Neural progenitor cell (in vitro differentiated cells): Measurements from ENCODE around the gene GNB1. TPM values are rescaled to one million over a fixed set of nuclear protein-coding genes. Genes with fewer than 3 reads are reported as not detected.
A peak's percentile ranks its signal among the peaks of the same experiment; 100 is the strongest.

Source experiments
- DNase-seq: peaks from one replicate; pipeline ENCODE4 v3.0.0-alpha.2; 2016; ENCODE audit warnings: low spot score
- H2AFZ ChIP-seq: fragments of 200-600 bp; sonication (generic); replicated peaks from 2 replicates; pipeline ENCODE4 v1.6.1; 2016; ENCODE audit warnings: antibody characterized with exemption
- H3F3A ChIP-seq: fragments of 200-600 bp; sonication (generic); 2 replicates; pipeline ENCODE4 v1.6.1; 2016; ENCODE audit warnings: antibody characterized with exemption, low read depth
- H3K27ac ChIP-seq: fragments of 200-600 bp; sonication (generic); 2 replicates; pipeline ENCODE4 v1.5.1; 2016; ENCODE audit warnings: mild to moderate bottlenecking
- H3K27me3 ChIP-seq: fragments of 200-600 bp; sonication (generic); 2 replicates; pipeline ENCODE4 v1.6.1; 2016; ENCODE audit warnings: mild to moderate bottlenecking, moderate library complexity
- H3K36me3 ChIP-seq: fragments of 200-600 bp; sonication (generic); 2 replicates; pipeline ENCODE4 v1.5.1; 2016
- H3K4me1 ChIP-seq: fragments of 200-600 bp; sonication (generic); 2 replicates; pipeline ENCODE4 v1.6.1; 2016; ENCODE audit warnings: mixed run types
- H3K4me2 ChIP-seq: fragments of 200-600 bp; sonication (generic); 2 replicates; pipeline ENCODE4 v1.6.1; 2016
- H3K4me3 ChIP-seq: fragments of 200-600 bp; sonication (generic); 2 replicates; pipeline ENCODE4 v1.5.1; 2016
- H3K79me2 ChIP-seq: fragments of 200-600 bp; sonication (generic); 2 replicates; pipeline ENCODE4 v1.6.1; 2016; ENCODE audit warnings: low read depth
- H3K9ac ChIP-seq: fragments of 200-600 bp; sonication (generic); 2 replicates; pipeline ENCODE4 v1.6.1; 2016
- H3K9me3 ChIP-seq: fragments of 200-600 bp; sonication (generic); 2 replicates; pipeline ENCODE4 v1.5.1; 2016; ENCODE audit warnings: low read depth
- H4K20me1 ChIP-seq: fragments of 200-600 bp; sonication (generic); 2 replicates; pipeline ENCODE4 v1.6.1; 2016; ENCODE audit warnings: low read depth
- H3K27ac Mint-ChIP-seq: 3 replicates; pipeline ENCODE4 v1.8.0; 2021; ENCODE audit warnings: mixed read lengths
- H3K27me3 Mint-ChIP-seq: 2 replicates; pipeline ENCODE4 v1.8.0; 2022; ENCODE audit warnings: low read depth, mild to moderate bottlenecking, inconsistent platforms, moderate library complexity, mixed read lengths; ENCODE audit not compliant: insufficient read depth
- H3K36me3 Mint-ChIP-seq: 3 replicates; pipeline ENCODE4 v1.8.0; 2021; ENCODE audit warnings: mixed read lengths
- H3K4me1 Mint-ChIP-seq: 3 replicates; pipeline ENCODE4 v1.8.0; 2021; ENCODE audit warnings: mixed read lengths
- H3K4me3 Mint-ChIP-seq: 3 replicates; pipeline ENCODE4 v1.8.0; 2021; ENCODE audit warnings: mild to moderate bottlenecking, moderate library complexity, mixed read lengths
- H3K9me3 Mint-ChIP-seq: 3 replicates; pipeline ENCODE4 v1.8.0; 2020; ENCODE audit warnings: mixed read lengths
- CTCF ChIP-seq: fragments of 200-600 bp; sonication (generic); IDR thresholded peaks from 2 replicates; pipeline ENCODE4 v1.5.1; 2017; ENCODE audit warnings: antibody characterized with exemption, mild to moderate bottlenecking
- EZH2 ChIP-seq: fragments of 200-600 bp; sonication (generic); IDR thresholded peaks from 2 replicates; pipeline ENCODE4 v1.6.1; 2017; ENCODE audit warnings: antibody characterized with exemption, mild to moderate bottlenecking, moderate library complexity
- EZH2phosphoT487 ChIP-seq: fragments of 200-600 bp; sonication (generic); IDR thresholded peaks from 2 replicates; pipeline ENCODE4 v1.6.1; 2017; ENCODE audit warnings: antibody characterized with exemption
- total RNA-seq: library from RNA; depleted of rRNA; stranded (reverse); fragments of >200 nt; gene quantifications from 2 replicates; pipeline ENCODE4 v1.2.3, GENCODE V29; 2015; ENCODE audit warnings: low replicate concordance

The GNB1 gene
- total RNA-seq, 1 donor from 2014 or later, result 175 TPM

- no peaks in the 10 kb centered on the region for H3K9me3 ChIP-seq
- H3K4me1 ChIP-seq, result peaks cover 11% of the 10 kb centered on the region
- H3K27ac Mint-ChIP-seq, result no peak overlapping the region
- H3K27me3 Mint-ChIP-seq, result peaks cover 4% of the 10 kb centered on the region
- H3K4me3 Mint-ChIP-seq, result no peak overlapping the region
- H3F3A ChIP-seq, result peaks cover 8% of the 10 kb centered on the region
- no peaks in the 10 kb centered on the region for H3K36me3 ChIP-seq
- peak overlapping the region; percentile 34 for H3K4me3 ChIP-seq
- H3K36me3 Mint-ChIP-seq, result no peaks in the 10 kb centered on the region
- H3K27ac ChIP-seq, result no peak overlapping the region
- no peak for DNase-seq
- TF ChIP-seq EZH2phosphoT487 (no peak), CTCF (no peak), EZH2 (no peak)
- peak overlapping the region; percentile 72 for H3K4me2 ChIP-seq
- no peak overlapping the region for H2AFZ ChIP-seq
- H3K9ac ChIP-seq, result no peak overlapping the region
- peaks cover 3% of the 10 kb centered on the region for H3K4me1 Mint-ChIP-seq
- H3K27me3 ChIP-seq, result peaks cover 20% of the 10 kb centered on the region
- no peaks in the 10 kb centered on the region for H3K9me3 Mint-ChIP-seq
- H3K79me2 ChIP-seq, result no peaks in the 10 kb centered on the region
- no peaks in the 10 kb centered on the region for H4K20me1 ChIP-seq
Measured at GRCh38 chr1:1920057-1920607, 29.2 kb upstream of the GNB1 start.

DNA sequence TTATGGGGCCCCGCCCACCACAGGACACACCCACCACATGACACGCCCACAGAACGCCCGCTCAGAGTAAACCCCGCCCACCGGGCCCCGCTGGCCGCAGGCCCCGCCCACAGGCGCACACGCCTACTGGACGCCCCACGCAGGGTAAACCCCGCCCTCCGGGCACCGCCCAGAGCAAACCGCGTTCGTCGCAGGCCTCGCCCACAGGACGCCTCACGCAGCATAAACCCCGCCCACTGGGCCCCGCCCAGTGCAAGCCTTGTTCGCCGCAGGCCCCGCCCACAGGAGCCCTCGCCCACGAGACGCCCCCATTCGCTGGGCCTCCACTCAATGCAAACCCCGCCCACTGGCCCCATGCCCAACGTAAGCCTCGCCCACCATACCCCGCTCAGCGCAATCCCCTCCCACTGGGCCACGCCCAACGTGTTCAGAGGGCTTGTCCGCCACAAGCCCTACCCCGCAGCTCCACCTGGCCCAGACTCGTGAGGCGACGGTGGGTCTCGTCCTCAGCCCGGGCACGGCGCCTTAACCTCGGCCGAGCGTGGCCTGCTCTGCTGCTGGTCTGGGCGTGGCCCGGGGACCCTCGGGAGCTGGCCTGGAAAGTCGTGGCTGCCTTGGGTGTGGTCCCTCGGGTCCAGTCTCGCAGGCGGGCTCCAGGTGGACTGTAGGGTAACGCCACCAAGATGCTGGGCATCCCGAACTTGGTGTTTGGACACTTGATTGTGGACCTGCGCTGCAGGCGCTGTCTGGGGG, 28.6 kb upstream of the GNB1 start:
- H3K36me3 Mint-ChIP-seq, result no peaks in the 10 kb centered on the region
- Histone ChIP-seq H3F3A (peaks cover 8% of the 10 kb centered on the region), H3K27ac (no peak overlapping the region), H2AFZ (peak overlapping the region; percentile 84), H3K9ac (no peak overlapping the region), H3K79me2 (no peaks in the 10 kb centered on the region), H3K4me2 (peak overlapping the region; percentile 74), H3K9me3 (no peaks in the 10 kb centered on the region), H3K4me1 (peaks cover 11% of the 10 kb centered on the region), H4K20me1 (no peaks in the 10 kb centered on the region), H3K36me3 (no peaks in the 10 kb centered on the region), H3K27me3 (peaks cover 20% of the 10 kb centered on the region), H3K4me3 (peak overlapping the region; percentile 62)
- TF ChIP-seq EZH2phosphoT487, result no peak
- no peak for TF ChIP-seq CTCF
- TF ChIP-seq EZH2, result no peak
- peaks cover 7% of the 10 kb centered on the region for H3K4me1 Mint-ChIP-seq
- no peaks in the 10 kb centered on the region for H3K9me3 Mint-ChIP-seq
- H3K4me3 Mint-ChIP-seq, result peak overlapping the region; percentile 64
- H3K27me3 Mint-ChIP-seq, result peaks cover 8% of the 10 kb centered on the region
- no peak overlapping the region for H3K27ac Mint-ChIP-seq
- peak; percentile 100 for DNase-seq

GRCh38 chr1:1918901-1919303, 28.0 kb upstream of the GNB1 start, which contains the start of gene TMEM52:
TMEM52 (minus strand) TSS chr1:1919279; CDS start chr1:1919265, 14 bp downstream.
- TF ChIP-seq EZH2 (peak; percentile 32), CTCF (peak; percentile 28), EZH2phosphoT487 (no peak)
- peaks cover 11% of the 10 kb centered on the region for H3K4me1 ChIP-seq
- peak within 1 kb of the TSS; percentile 84 for H2AFZ ChIP-seq
- Mint-ChIP-seq H3K4me3 (peak within 1 kb of the TSS; percentile 77), H3K27me3 (peaks cover 8% of the 10 kb centered on the region), H3K36me3 (no peaks in the 10 kb centered on the region), H3K9me3 (no peaks in the 10 kb centered on the region), H3K4me1 (peaks cover 10% of the 10 kb centered on the region), H3K27ac (no peak within 1 kb of the TSS)
- H3K4me3 ChIP-seq, result peak within 1 kb of the TSS; percentile 62
- H3K27me3 ChIP-seq, result peaks cover 20% of the 10 kb centered on the region
- no peaks in the 10 kb centered on the region for H4K20me1 ChIP-seq
- H3K9me3 ChIP-seq, result no peaks in the 10 kb centered on the region
- DNase-seq, result no peak
- no peaks in the 10 kb centered on the region for H3K36me3 ChIP-seq
- no peak within 1 kb of the TSS for H3K9ac ChIP-seq
- H3K4me2 ChIP-seq, result peak within 1 kb of the TSS; percentile 74
- H3K79me2 ChIP-seq, result no peaks in the 10 kb centered on the region
- no peak within 1 kb of the TSS for H3K27ac ChIP-seq
- peaks cover 8% of the 10 kb centered on the region for H3F3A ChIP-seq
